Peyer's patch (tissue), 4 donors: ENCODE results near the gene SPEM1.

Experiments used
- CTCF ChIP-seq, 6 experiments: fragments of 450-650 bp in 4 of 6; fragments of 200-600 bp in 2 of 6; sonication (generic) in 1 of 6; IDR thresholded peaks; one replicate each; pipeline ENCODE4 v1.5.1; 2017 to 2019; ENCODE audit warnings: antibody characterized with exemption in 6 of 6, mild to moderate bottlenecking in 3 of 6, moderate library complexity in 1 of 6
- POLR2A ChIP-seq, 2 donors: fragments of 450-650 bp; IDR thresholded peaks; one replicate each; pipeline ENCODE4 v1.5.1; 2017; ENCODE audit warnings: antibody characterized with exemption in 2 of 2, mild to moderate bottlenecking in 2 of 2, moderate library complexity in 2 of 2

GRCh38 chr17:7382901-7383300, 37.2 kb upstream of the SPEM1 start:
- TF ChIP-seq CTCF (IDR thresholded peaks at IDR 0.05) (no peak), POLR2A (IDR thresholded peaks at IDR 0.05) (no peak)
